Measurements from ENCODE around the gene WWOX. TPM values are rescaled to one million over a fixed set of nuclear protein-coding genes. Genes with fewer than 3 reads are reported as not detected.

Gene WWOX
- polyA plus RNA-seq, 3 donors, result 40.3 to 43.7 (median 41.5) TPM

GRCh38 chr16:79112462-79112861 lies 1013.0 kb downstream of the WWOX start:
- DNase-seq (ENCODE audit: low read depth in 3 of 3, low spot score in 2 of 3), result no peak

- no peak for DNase-seq (ENCODE audit: low read depth in 3 of 3, low spot score in 2 of 3)
Observed at GRCh38 chr16:79113826-79114225, 1014.4 kb downstream of the WWOX start.

GRCh38 chr16:79114759-79115158 lies 1015.3 kb downstream of the WWOX start:
- DNase-seq (ENCODE audit: low read depth in 3 of 3, low spot score in 2 of 3), result no peak

GRCh38 chr16:79121906-79122305 lies 1022.5 kb downstream of the WWOX start:
- DNase-seq (ENCODE audit: low read depth in 3 of 3, low spot score in 2 of 3), result no peak

- no peak for DNase-seq (ENCODE audit: low read depth in 3 of 3, low spot score in 2 of 3)
Observed at GRCh38 chr16:79122343-79122742, 1022.9 kb downstream of the WWOX start.

GRCh38 chr16:79124016-79124756 lies 1024.7 kb downstream of the WWOX start:
- no peak for DNase-seq (ENCODE audit: low read depth in 3 of 3, low spot score in 2 of 3)

GRCh38 chr16:79127766-79128165 lies 1028.3 kb downstream of the WWOX start:
- DNase-seq (ENCODE audit: low read depth in 3 of 3, low spot score in 2 of 3), result no peak

GRCh38 chr16:79128706-79129105 lies 1029.3 kb downstream of the WWOX start:
- DNase-seq (ENCODE audit: low read depth in 3 of 3, low spot score in 2 of 3), result no peak

GRCh38 chr16:79130616-79131015 lies 1031.2 kb downstream of the WWOX start:
- no peak for DNase-seq (ENCODE audit: low read depth in 3 of 3, low spot score in 2 of 3)

- DNase-seq (ENCODE audit: low read depth in 3 of 3, low spot score in 2 of 3), result no peak
Observed at GRCh38 chr16:79131321-79132075, 1032.0 kb downstream of the WWOX start.

GRCh38 chr16:79132701-79133100 lies 1033.2 kb downstream of the WWOX start:
- DNase-seq (ENCODE audit: low read depth in 3 of 3, low spot score in 2 of 3), result peak; percentile 64 to 73 (median 64)

- DNase-seq (ENCODE audit: low read depth in 3 of 3, low spot score in 2 of 3), result no peak
Observed at GRCh38 chr16:79134300-79134699, 1034.8 kb downstream of the WWOX start.

GRCh38 chr16:79136955-79137354 lies 1037.5 kb downstream of the WWOX start:
- no peak for DNase-seq (ENCODE audit: low read depth in 3 of 3, low spot score in 2 of 3)

GRCh38 chr16:79137426-79137939 lies 1038.0 kb downstream of the WWOX start:
- DNase-seq (ENCODE audit: low read depth in 3 of 3, low spot score in 2 of 3), result no peak

- no peak for DNase-seq (ENCODE audit: low read depth in 3 of 3, low spot score in 2 of 3)
Observed at GRCh38 chr16:79139799-79140198, 1040.3 kb downstream of the WWOX start.

GRCh38 chr16:79143026-79143425 lies 1043.6 kb downstream of the WWOX start:
- DNase-seq (ENCODE audit: low read depth in 3 of 3, low spot score in 2 of 3), result no peak

- DNase-seq (ENCODE audit: low read depth in 3 of 3, low spot score in 2 of 3), result no peak
Observed at GRCh38 chr16:79150151-79150550, 1050.7 kb downstream of the WWOX start.

GRCh38 chr16:79150632-79151310 lies 1051.3 kb downstream of the WWOX start:
- no peak for DNase-seq (ENCODE audit: low read depth in 3 of 3, low spot score in 2 of 3)

GRCh38 chr16:79154086-79154485 lies 1054.6 kb downstream of the WWOX start:
- DNase-seq (ENCODE audit: low read depth in 3 of 3, low spot score in 2 of 3), result no peak

- DNase-seq (ENCODE audit: low read depth in 3 of 3, low spot score in 2 of 3), result no peak
Observed at GRCh38 chr16:79155471-79155870, 1056.0 kb downstream of the WWOX start.

GRCh38 chr16:79155904-79156303 lies 1056.5 kb downstream of the WWOX start:
- no peak for DNase-seq (ENCODE audit: low read depth in 3 of 3, low spot score in 2 of 3)

All from right renal cortex interstitium (tissue), 3 donors.